HG03139 (cell line): Measurements from ENCODE around the gene RASGRF2.
"Not testable (repeated sequence)": the region's sequence is repeated elsewhere in the genome, so short reads cannot be mapped to it uniquely, and the experiment has no call there.

Experiments used
- ATAC-seq: cut with Tn5 transposase; IDR thresholded peaks from one replicate; pipeline ENCODE4 v1.9.1; 2021; ENCODE audit not compliant: unreplicated experiment

Gene RASGRF2

GRCh38 chr5:81068635-81069034 is 108.5 kb downstream of the RASGRF2 start:
- ATAC-seq: no peak

- ATAC-seq: no peak
Observed at GRCh38 chr5:81069990-81070389, 109.8 kb downstream of the RASGRF2 start.

DNA sequence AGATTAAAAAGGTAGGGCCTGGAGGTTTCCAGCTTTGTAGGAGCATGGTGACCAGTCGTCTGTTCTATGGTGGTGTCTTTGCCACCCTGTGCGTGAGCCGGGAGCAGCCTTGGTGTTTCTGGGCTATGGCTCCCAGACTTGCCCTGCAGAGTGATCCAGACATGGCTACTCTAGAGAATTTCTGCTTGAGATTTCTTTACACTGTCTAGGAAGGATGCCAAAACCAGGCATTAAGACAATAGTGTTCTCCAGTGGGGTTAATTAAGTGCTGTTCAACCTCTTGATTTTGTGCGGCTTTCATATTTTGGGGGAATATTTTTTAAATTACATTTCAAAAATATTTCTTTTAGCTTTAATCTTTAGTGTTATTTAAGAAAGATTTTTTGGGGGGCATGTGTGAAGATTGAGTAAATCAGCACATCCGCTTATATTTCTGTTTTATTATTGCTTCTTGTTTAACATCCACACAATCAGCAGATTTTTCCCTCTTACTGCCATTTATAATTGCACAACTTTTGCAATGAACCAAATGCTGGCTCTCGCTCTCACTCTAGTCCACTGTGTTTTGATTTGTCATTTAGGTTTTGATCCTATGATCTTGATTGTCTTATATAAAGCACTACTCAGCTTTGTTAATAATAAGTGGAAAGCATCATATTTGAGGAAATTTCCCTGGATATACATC is 110.5 kb downstream of the RASGRF2 start:
- ATAC-seq: no peak

- no peak for ATAC-seq
Observed at GRCh38 chr5:81075041-81075440, 114.9 kb downstream of the RASGRF2 start.

DNA sequence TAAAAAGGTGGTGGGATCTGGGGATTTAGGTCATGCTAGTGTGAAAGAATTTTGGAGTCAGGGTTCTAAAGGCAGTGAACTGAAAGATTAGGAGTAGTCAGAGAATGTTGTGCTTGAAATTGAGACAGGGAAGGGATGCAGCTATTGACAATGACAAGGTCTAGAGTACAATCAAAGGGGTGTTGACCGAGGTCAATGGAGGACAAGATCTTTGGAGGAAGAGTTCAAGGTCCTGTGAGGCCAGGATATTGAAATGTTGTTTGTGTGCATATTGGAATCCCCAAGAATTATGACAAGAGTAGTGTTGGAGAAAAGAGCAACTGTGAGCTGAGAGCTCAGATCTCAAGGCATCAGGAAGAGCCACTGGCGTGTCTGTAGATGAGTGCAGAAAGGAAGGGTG is 116.9 kb downstream of the RASGRF2 start:
- no peak for ATAC-seq

- no peak for ATAC-seq
Observed at GRCh38 chr5:81078930-81079329, 118.8 kb downstream of the RASGRF2 start.

GRCh38 chr5:81080809-81081460 is 120.8 kb downstream of the RASGRF2 start:
- ATAC-seq: no peak

DNA sequence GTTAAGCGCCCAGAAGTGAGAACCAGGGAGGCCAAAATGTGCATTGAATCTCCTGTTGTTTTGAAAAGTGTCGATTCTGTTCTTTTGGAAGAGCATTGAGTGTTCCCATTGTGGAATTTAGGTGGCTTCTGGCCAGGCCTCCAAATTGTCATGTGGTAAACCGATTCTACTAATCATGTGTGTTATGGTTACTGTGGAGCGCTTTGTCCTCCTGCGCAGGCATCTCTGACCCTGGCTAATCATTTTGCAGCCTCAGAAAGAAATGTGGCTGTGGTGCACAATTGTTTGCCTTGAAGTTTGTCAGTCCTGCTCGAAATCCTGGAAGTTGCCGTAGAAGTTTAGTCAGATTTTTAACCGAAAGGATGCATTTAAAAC is 121.3 kb downstream of the RASGRF2 start:
- ATAC-seq: no peak

GRCh38 chr5:81086881-81087281 is 126.7 kb downstream of the RASGRF2 start:
- ATAC-seq: no peak

DNA sequence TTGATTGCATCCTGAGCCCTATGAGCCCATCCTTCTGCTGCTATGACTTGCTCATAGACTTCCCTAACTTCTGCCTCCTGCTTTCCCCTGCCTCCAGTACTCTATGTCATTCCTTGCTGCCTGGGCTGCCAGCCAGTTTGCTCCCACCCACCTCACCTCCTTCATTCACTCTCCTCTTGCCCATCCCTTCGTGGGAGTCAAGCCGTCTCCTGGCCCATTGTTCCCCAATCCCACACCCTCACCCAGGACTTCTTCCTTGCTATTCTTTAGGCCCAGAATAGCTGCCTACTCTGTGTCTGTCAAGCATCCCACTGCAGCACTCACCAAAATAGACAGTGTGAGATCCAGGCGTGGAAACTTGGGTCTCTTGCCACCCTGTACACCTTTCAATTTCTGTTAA is 131.0 kb downstream of the RASGRF2 start:
- no peak for ATAC-seq

DNA sequence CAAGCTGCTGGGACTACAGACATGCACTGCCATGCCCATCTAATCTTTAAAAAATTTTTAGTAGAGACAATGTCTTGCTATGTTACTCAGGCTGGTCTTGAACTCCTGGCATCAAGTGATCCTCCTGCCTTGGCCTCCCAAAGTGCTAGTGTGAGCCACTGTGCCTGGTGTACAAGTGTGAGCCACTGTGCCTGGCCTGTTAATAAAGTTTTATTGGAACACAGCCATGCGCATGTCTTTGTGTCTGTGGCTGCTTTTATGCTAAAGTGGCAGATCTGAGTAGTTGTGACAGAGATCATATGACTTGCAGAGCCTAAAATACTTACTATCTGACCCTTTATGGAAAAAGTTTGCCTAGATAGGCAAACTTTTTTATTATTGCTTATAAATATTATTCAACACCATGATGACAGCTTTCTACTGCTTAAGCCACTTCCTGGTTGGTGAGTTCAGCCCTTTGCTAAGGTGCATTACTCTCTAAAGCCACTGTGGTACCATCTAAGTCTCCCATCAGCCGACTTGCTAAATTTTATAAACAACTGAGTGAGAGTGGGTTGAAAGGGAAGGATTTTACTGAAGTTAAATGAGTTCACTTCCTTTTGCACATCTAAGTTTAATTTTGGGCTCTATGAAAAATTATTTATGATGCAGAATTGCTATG is 133.5 kb downstream of the RASGRF2 start:
- no peak for ATAC-seq

- no peak for ATAC-seq
Observed at GRCh38 chr5:81095835-81096234, 135.7 kb downstream of the RASGRF2 start.

DNA sequence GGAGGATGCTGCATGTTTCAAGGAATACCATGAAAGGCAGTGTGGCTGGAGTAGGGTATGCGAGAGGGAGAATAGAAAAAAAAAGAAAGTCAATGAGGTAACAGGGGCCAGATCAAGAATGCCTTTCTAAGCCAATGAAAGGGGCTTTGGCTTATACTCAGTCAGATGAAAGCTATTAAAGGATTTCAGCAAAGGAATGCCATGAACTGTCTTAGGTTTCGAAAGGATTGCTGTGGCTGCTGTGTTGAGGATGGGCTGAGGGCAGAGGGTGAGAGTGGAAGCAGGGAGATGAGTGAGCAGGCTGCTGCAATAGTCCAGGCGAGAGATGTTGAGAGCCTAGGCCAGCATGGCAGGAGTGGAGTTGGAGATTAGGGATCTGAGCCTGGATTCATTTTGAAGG is 137.6 kb downstream of the RASGRF2 start:
- no peak for ATAC-seq

DNA sequence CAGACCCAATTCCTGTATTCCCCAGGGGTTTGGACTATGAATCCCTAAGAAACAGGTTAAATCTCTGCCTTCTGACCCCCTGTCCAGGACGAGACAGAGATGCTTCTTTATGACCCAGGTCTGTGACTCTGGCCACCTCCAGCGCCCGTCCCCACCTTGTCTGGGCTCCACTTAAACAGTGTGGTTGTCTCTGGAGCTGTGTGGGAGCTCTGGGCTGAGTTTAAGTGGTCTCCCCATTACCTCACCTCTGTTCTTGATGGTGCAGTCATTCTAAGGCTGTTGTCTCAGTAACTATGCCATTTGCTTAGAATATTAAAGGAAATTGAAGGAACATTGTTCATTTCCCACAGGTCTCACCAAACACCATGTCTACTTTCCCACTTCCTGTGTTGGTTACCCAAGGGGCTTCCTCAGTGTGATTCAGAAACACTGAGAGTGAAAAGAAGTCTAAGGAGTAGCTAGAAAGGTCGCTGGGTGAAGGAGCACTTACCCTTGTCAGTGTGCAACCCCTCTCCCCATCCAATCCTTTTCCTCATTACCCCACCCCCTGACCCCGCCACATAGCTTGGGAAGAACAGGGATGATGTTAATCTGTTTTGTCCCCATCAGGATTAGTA is 145.2 kb downstream of the RASGRF2 start:
- no peak for ATAC-seq

DNA sequence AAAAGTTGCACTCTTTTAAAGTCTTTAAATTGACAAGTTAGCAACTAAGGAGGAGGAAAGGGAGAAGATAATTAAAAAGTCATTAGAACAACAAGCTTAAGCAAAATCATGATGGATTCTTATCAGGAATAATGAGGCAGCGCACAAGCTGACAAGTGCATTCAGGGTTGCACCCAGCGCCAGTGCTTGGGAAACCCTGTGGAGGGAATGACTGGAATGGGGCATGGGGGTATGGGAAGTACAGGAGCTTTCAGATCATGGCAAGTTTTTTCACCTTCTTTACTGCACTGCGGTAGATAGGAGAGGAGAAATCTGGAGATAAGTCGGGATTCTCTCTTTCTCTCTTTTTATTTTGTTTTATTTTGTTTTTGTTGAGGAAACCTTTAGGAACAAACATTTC is 155.1 kb downstream of the RASGRF2 start:
- no peak for ATAC-seq

DNA sequence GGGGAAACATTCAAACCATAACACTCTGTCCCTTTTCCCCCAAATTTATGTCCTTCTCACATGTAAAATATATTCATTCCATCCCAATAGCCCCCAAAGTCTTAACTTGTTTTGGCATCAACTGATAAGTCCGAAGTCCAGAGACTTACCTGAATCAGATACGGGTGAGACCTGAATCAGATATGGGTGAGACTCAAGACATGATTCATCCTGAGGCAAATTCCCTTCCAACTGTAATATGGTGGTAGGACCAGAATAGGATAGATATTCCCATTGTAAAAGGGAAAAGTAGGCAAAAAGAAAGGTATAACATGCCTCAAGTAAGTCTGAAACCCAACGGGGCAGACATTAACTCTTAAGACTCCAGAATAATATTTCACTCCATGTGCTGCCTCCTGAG is 157.4 kb downstream of the RASGRF2 start:
- ATAC-seq: no peak

DNA sequence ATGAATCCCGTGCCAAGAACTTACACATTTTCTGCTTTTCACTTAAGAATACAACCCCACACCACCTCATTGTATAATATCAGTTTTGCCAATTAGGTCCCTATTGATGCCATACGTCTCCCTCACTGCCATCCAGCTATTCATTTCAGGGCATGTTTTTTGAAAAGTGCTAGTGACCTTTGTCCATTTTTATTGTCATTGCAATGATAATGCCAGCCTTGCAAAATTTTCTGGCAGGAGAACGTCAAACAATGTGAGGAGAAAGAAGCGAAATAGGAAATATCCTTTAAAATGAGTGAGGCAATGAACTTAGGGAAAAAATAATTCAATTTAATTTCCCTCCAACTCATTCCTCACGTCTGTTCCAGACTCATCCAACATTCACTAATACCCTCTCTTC is 161.1 kb downstream of the RASGRF2 start:
- no peak for ATAC-seq

GRCh38 chr5:81121836-81122630 is 161.9 kb downstream of the RASGRF2 start:
- ATAC-seq: no peak

GRCh38 chr5:81124689-81125088 is 164.5 kb downstream of the RASGRF2 start:
- ATAC-seq: not testable (repeated sequence)

DNA sequence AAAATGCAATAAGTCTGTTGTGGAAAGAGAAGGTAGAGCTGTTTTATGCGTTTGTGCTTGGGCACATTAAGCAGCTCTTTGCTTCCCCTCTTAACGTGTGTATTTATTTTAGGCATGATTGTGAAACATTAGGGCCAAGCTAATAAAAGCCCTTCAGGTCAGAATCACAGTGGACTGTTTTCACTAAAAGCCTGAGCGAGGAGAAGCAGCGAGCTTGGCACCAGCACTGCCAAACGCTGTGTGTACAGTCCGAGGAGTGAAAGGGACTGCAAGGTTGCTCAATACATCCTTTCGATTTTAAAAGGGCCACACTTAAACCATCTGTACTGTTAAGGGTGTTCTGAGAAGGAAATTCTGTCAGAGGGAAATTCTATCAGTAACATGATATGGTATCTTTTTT is 165.8 kb downstream of the RASGRF2 start:
- no peak for ATAC-seq

DNA sequence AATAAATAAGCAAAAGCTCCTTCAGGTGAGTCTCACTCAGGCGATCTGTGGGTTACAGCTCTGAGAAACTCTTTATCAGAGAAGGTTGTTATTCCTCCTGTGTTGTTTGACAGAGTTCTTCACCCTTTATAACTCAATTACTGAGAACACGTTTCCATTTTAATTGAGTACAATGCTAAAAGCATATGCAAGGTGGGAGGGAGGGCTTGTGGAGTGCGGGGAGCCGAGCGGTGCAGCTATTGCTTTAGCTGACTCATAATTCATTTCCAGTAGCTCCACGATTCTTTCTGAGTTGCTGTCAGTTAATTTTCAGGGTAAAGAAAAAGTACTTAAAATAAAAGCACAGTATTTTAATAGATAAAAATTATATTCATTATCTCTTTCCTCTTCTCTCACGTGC is 168.3 kb downstream of the RASGRF2 start:
- no peak for ATAC-seq
